GM19438 (cell line): ENCODE data around the gene EGFR.
A peak's percentile ranks its signal among the peaks of the same experiment; 100 is the strongest.

Experiments
- ATAC-seq: cut with Tn5 transposase; IDR thresholded peaks from one replicate; pipeline ENCODE4 v1.9.1; 2021; ENCODE audit warnings: low read depth; ENCODE audit not compliant: unreplicated experiment

Gene EGFR

GRCh38 chr7:55077561-55078410 lies 59.0 kb downstream of the EGFR start:
- no peak for ATAC-seq

- no peak for ATAC-seq
Measured at GRCh38 chr7:55078465-55079372, 59.9 kb downstream of the EGFR start.

GRCh38 chr7:55080000-55080623 lies 61.3 kb downstream of the EGFR start:
- ATAC-seq = no peak

GRCh38 chr7:55081068-55081467 lies 62.3 kb downstream of the EGFR start:
- no peak for ATAC-seq

- no peak for ATAC-seq
Measured at GRCh38 chr7:55081472-55082227, 62.8 kb downstream of the EGFR start.

GRCh38 chr7:55082228-55082603 lies 63.4 kb downstream of the EGFR start:
- ATAC-seq = no peak

- ATAC-seq = no peak
Measured at GRCh38 chr7:55083206-55083605, 64.4 kb downstream of the EGFR start.

GRCh38 chr7:55084307-55084706 lies 65.5 kb downstream of the EGFR start:
- no peak for ATAC-seq

GRCh38 chr7:55085511-55086412 lies 66.9 kb downstream of the EGFR start:
- no peak for ATAC-seq

- ATAC-seq = peak; percentile 54
Measured at GRCh38 chr7:55086413-55087201, 67.8 kb downstream of the EGFR start.

GRCh38 chr7:55087521-55087961 lies 68.7 kb downstream of the EGFR start:
- ATAC-seq = no peak

- no peak for ATAC-seq
Measured at GRCh38 chr7:55088107-55088506, 69.3 kb downstream of the EGFR start.

- ATAC-seq = no peak
Measured at GRCh38 chr7:55088620-55089019, 69.8 kb downstream of the EGFR start.

- no peak for ATAC-seq
Measured at GRCh38 chr7:55092186-55092974, 73.6 kb downstream of the EGFR start.

GRCh38 chr7:55092975-55093373 lies 74.2 kb downstream of the EGFR start:
- ATAC-seq = no peak

GRCh38 chr7:55093674-55094073 lies 74.9 kb downstream of the EGFR start:
- no peak for ATAC-seq

- no peak for ATAC-seq
Measured at GRCh38 chr7:55094092-55094690, 75.4 kb downstream of the EGFR start.
